ENCODE data around the gene SLC5A6. TPM values are rescaled to one million over a fixed set of nuclear protein-coding genes. Genes with fewer than 3 reads are reported as not detected.

SLC5A6 gene
- total RNA-seq, 4 donors from 2014 or later, result 13.5 to 38.6 (median 23.2) TPM

GRCh38 chr2:27159271-27159670 is 52.8 kb downstream of the SLC5A6 start:
- no peak for TF ChIP-seq CTCF (IDR thresholded peaks at IDR 0.05)
- no peak for TF ChIP-seq POLR2A (IDR thresholded peaks at IDR 0.05)
- no peak overlapping the region for H3K4me3 ChIP-seq
- H3K36me3 ChIP-seq, result no peaks in the 10 kb centered on the region
- H3K27me3 ChIP-seq, result no peaks in the 10 kb centered on the region
- intact Hi-C loops (cut with DNase I), result no loop called here
- H3K27ac ChIP-seq, result no peak overlapping the region
- H3K9me3 ChIP-seq, result no peaks in the 10 kb centered on the region
- no peak for DNase-seq
- no peaks in the 10 kb centered on the region for H3K4me1 ChIP-seq
- 67 to 100% methylated on average over 1 to 3 of the region's 6 CpGs for WGBS, 2 donors

GRCh38 chr2:27158468-27158867 is 53.6 kb downstream of the SLC5A6 start:
- WGBS, 2 donors, result 67 to 100% methylated on average over 1 to 2 of the region's 6 CpGs
- intact Hi-C loops (cut with DNase I), result no loop called here
- TF ChIP-seq POLR2A (IDR thresholded peaks at IDR 0.05) (no peak), CTCF (IDR thresholded peaks at IDR 0.05) (no peak)
- Histone ChIP-seq H3K4me1 (no peaks in the 10 kb centered on the region), H3K27ac (no peak overlapping the region), H3K9me3 (no peaks in the 10 kb centered on the region), H3K27me3 (no peaks in the 10 kb centered on the region), H3K36me3 (no peaks in the 10 kb centered on the region), H3K4me3 (no peak overlapping the region)
- no peak for DNase-seq

GRCh38 chr2:27155069-27155520 is 57.0 kb downstream of the SLC5A6 start:
- H3K36me3 ChIP-seq, result no peaks in the 10 kb centered on the region
- H3K27me3 ChIP-seq, result peaks cover 0 to 1% (median 0%) of the 10 kb centered on the region in 4 donors
- no peak overlapping the region for H3K27ac ChIP-seq
- no peaks in the 10 kb centered on the region for H3K9me3 ChIP-seq
- H3K4me1 ChIP-seq, result no peaks in the 10 kb centered on the region
- 46 to 50% methylated on average over 5 to 6 of the region's 9 CpGs for WGBS, 2 donors
- TF ChIP-seq POLR2A (IDR thresholded peaks at IDR 0.05) (no peak), CTCF (IDR thresholded peaks at IDR 0.05) (no peak)
- DNase-seq, result no peak
- H3K4me3 ChIP-seq, result no peak overlapping the region
- intact Hi-C loops (cut with DNase I), result no loop called here

- intact Hi-C loops (cut with DNase I), result no loop called here
- no peak overlapping the region for H3K4me3 ChIP-seq
- no peaks in the 10 kb centered on the region for H3K4me1 ChIP-seq
- H3K36me3 ChIP-seq, result no peaks in the 10 kb centered on the region
- H3K27ac ChIP-seq, result no peak overlapping the region
- H3K9me3 ChIP-seq, result no peaks in the 10 kb centered on the region
- 84 to 91% methylated on average over 3 to 6 of the region's 6 CpGs for WGBS, 2 donors
- TF ChIP-seq CTCF (IDR thresholded peaks at IDR 0.05) (no peak), POLR2A (IDR thresholded peaks at IDR 0.05) (no peak)
- peaks cover 0 to 7% (median 0%) of the 10 kb centered on the region in 4 donors for H3K27me3 ChIP-seq
- no peak for DNase-seq
Measured at GRCh38 chr2:27154488-27154887, 57.6 kb downstream of the SLC5A6 start.

GRCh38 chr2:27152796-27153464 is 59.1 kb downstream of the SLC5A6 start:
- TF ChIP-seq CTCF (IDR thresholded peaks at IDR 0.05), result no peak
- no peak for TF ChIP-seq POLR2A (IDR thresholded peaks at IDR 0.05)
- intact Hi-C loops (cut with DNase I), result no loop called here
- H3K36me3 ChIP-seq, result no peaks in the 10 kb centered on the region
- no peaks in the 10 kb centered on the region for H3K4me1 ChIP-seq
- DNase-seq, result no peak
- H3K9me3 ChIP-seq, result no peaks in the 10 kb centered on the region
- H3K4me3 ChIP-seq, result no peak overlapping the region
- H3K27ac ChIP-seq, result no peak overlapping the region
- H3K27me3 ChIP-seq, result peaks cover 0 to 12% (median 0%) of the 10 kb centered on the region in 4 donors
- 17 to 48% methylated on average over 1 to 2 of the region's 2 CpGs for WGBS, 2 donors
